Vagina (tissue), 2 donors: ENCODE measurements around the gene MAP3K9.

Source experiments
- CTCF ChIP-seq, 3 experiments: fragments of 450-650 bp in 2 of 3; fragments of 200-600 bp in 1 of 3; sonication (generic) in 1 of 3; IDR thresholded peaks; one replicate each; pipeline ENCODE4 v1.5.1; 2017 to 2019; ENCODE audit warnings: antibody characterized with exemption in 3 of 3, mild to moderate bottlenecking in 2 of 3, moderate library complexity in 2 of 3
- POLR2A ChIP-seq, 2 donors: fragments of 450-650 bp; IDR thresholded peaks; one replicate each; pipeline ENCODE4 v1.6.1; 2017; ENCODE audit warnings: antibody characterized with exemption in 2 of 2, mild to moderate bottlenecking in 2 of 2, moderate library complexity in 2 of 2
- POLR2AphosphoS5 ChIP-seq, 2 donors: sonication (generic); formaldehyde crosslinking; IDR thresholded peaks; one replicate each; pipeline ENCODE4 v1.9.0; 2017; ENCODE audit warnings: antibody characterized with exemption in 2 of 2, mild to moderate bottlenecking in 2 of 2, low read depth in 1 of 2; ENCODE audit not compliant: insufficient read depth in 1 of 2

- TF ChIP-seq POLR2A (IDR thresholded peaks at IDR 0.05), result no peak
- no peak for TF ChIP-seq POLR2AphosphoS5 (IDR thresholded peaks at IDR 0.05; ENCODE audit: insufficient read depth in 1 of 2, low read depth in 1 of 2)
- TF ChIP-seq CTCF (IDR thresholded peaks at IDR 0.05), result no peak
These were observed 96.2 kb downstream of the MAP3K9 start for GRCh38 chr14:70713096-70713495.
